Neural cell (in vitro differentiated cells): Measurements from ENCODE around the gene CFAP58. TPM values are rescaled to one million over a fixed set of nuclear protein-coding genes. Genes with fewer than 3 reads are reported as not detected.

Source experiments
- H2AFZ ChIP-seq: fragments of 200-600, 300-800 bp; sonication (generic), shearing (Covaris generic); 2 replicates; pipeline ENCODE4 v1.6.0; 2014; ENCODE audit warnings: low read depth, mild to moderate bottlenecking, antibody characterized with exemption, low read length, moderate library complexity
- H3F3A ChIP-seq: fragments of 200-600 bp; shearing (Covaris generic); 2 replicates; pipeline ENCODE4 v1.6.1; 2016; ENCODE audit warnings: mild to moderate bottlenecking, moderate library complexity, mixed read lengths, antibody characterized with exemption, low read length; ENCODE audit not compliant: insufficient read depth, poor library complexity, severe bottlenecking
- H3K27ac ChIP-seq: fragments of 200-600, 300-800 bp; sonication (generic), shearing (Covaris generic); 2 replicates; pipeline ENCODE4 v1.5.1; 2014; ENCODE audit warnings: mild to moderate bottlenecking, low read length, moderate library complexity
- H3K27me3 ChIP-seq: fragments of 300-800, 200-600 bp; sonication (generic), shearing (Covaris generic); 2 replicates; pipeline ENCODE4 v1.6.0; 2014; ENCODE audit warnings: mild to moderate bottlenecking, low read depth, low read length, moderate library complexity; ENCODE audit not compliant: insufficient read depth
- H3K36me3 ChIP-seq: fragments of 300-800, 200-600 bp; sonication (generic), shearing (Covaris generic); 2 replicates; pipeline ENCODE4 v1.5.1; 2014; ENCODE audit warnings: mild to moderate bottlenecking, antibody characterized with exemption, low read length, moderate library complexity; ENCODE audit not compliant: insufficient read depth
- H3K4me2 ChIP-seq: fragments of 300-800, 200-600 bp; sonication (generic), shearing (Covaris generic); 2 replicates; pipeline ENCODE4 v1.6.0; 2014; ENCODE audit warnings: mild to moderate bottlenecking, low read length
- H3K4me3 ChIP-seq: fragments of 300-800, 200-600 bp; sonication (generic), shearing (Covaris generic); 2 replicates; pipeline ENCODE4 v1.5.1; 2014; ENCODE audit warnings: mild to moderate bottlenecking, low read length, moderate library complexity
- H3K79me2 ChIP-seq: fragments of 200-600 bp; shearing (Covaris generic); replicated peaks from 2 replicates; pipeline ENCODE4 v1.6.0; 2014; ENCODE audit warnings: mild to moderate bottlenecking, low read length, moderate library complexity; ENCODE audit not compliant: insufficient read depth
- H3K9ac ChIP-seq: fragments of 300-800, 200-600 bp; sonication (generic), shearing (Covaris generic); 2 replicates; pipeline ENCODE4 v1.6.1; 2016; ENCODE audit warnings: mild to moderate bottlenecking, low read length, mixed read lengths
- H3K9me2 ChIP-seq: fragments of 200-600 bp; shearing (Covaris generic); 2 replicates; pipeline ENCODE4 v1.6.1; 2016; ENCODE audit warnings: mild to moderate bottlenecking, low read length, mixed read lengths; ENCODE audit not compliant: insufficient read depth
- H3K9me3 ChIP-seq: fragments of 200-600, 300-800 bp; sonication (generic), shearing (Covaris generic); 2 replicates; pipeline ENCODE4 v1.6.1; 2016; ENCODE audit warnings: mild to moderate bottlenecking, mixed run types, low read length, moderate library complexity, mixed read lengths
- H4K20me1 ChIP-seq: fragments of 200-600 bp; shearing (Covaris generic); 2 replicates; pipeline ENCODE4 v1.6.1; 2016; ENCODE audit warnings: mild to moderate bottlenecking, mixed run types; ENCODE audit not compliant: insufficient read depth
- EP300 ChIP-seq: fragments of 450-650 bp; conservative IDR thresholded peaks from 2 replicates; pipeline ENCODE4 v1.6.1; 2014; ENCODE audit warnings: antibody characterized with exemption, mild to moderate bottlenecking, moderate library complexity; ENCODE audit not compliant: poor library complexity, severe bottlenecking
- EZH2 ChIP-seq: fragments of 200-600, 300-800 bp; shearing (Covaris generic), sonication (generic); IDR thresholded peaks from 2 replicates; pipeline ENCODE4 v1.6.1; 2014; ENCODE audit warnings: antibody characterized with exemption, low read length, borderline replicate concordance, mild to moderate bottlenecking; ENCODE audit not compliant: insufficient read depth, poor library complexity, severe bottlenecking
- MXI1 ChIP-seq: fragments of 450-650 bp; conservative IDR thresholded peaks from 2 replicates; pipeline ENCODE4 v1.6.1; 2014; ENCODE audit warnings: antibody characterized with exemption, mild to moderate bottlenecking; ENCODE audit not compliant: poor library complexity, severe bottlenecking
- POLR2AphosphoS5 ChIP-seq: IDR thresholded peaks from 2 replicates; pipeline ENCODE4 v1.6.1; 2012
- RAD21 ChIP-seq: fragments of 450-650 bp; conservative IDR thresholded peaks from 2 replicates; pipeline ENCODE4 v1.6.1; 2014; ENCODE audit warnings: antibody characterized with exemption, mild to moderate bottlenecking, moderate library complexity
- REST ChIP-seq: IDR thresholded peaks from 2 replicates; pipeline ENCODE4 v1.6.1; 2012; ENCODE audit warnings: borderline replicate concordance
- SMC3 ChIP-seq: fragments of 450-650 bp; conservative IDR thresholded peaks from 2 replicates; pipeline ENCODE4 v1.6.1; 2014; ENCODE audit warnings: antibody characterized with exemption, mild to moderate bottlenecking, moderate library complexity; ENCODE audit not compliant: poor library complexity
- TAF1 ChIP-seq: IDR thresholded peaks from 2 replicates; pipeline ENCODE4 v1.6.1; 2012; ENCODE audit warnings: low read depth
- polyA plus RNA-seq: library from polyadenylated mRNA; depleted of rRNA; stranded (reverse); fragments of >200 nt; gene quantifications from 2 replicates; pipeline ENCODE4 v1.2.3, GENCODE V29; 2014
- TF ChIP-seq, protein P1 (sequence below): fragments of 450-650 bp; IDR thresholded peaks from 2 replicates; pipeline ENCODE4 v1.5.1; 2014; ENCODE audit warnings: antibody characterized with exemption, mild to moderate bottlenecking, moderate library complexity; ENCODE audit not compliant: poor library complexity, severe bottlenecking

The CFAP58 gene
- polyA plus RNA-seq, 1 donor from 2014 or later = not detected

- Histone ChIP-seq H3K9me3 (no peaks in the 10 kb centered on the region), H2AFZ (no peak overlapping the region), H3K4me2 (no peak overlapping the region), H3K79me2 (no peaks in the 10 kb centered on the region), H3K9ac (no peak overlapping the region), H3K27ac (no peak overlapping the region), H3K9me2 (no peaks in the 10 kb centered on the region), H3K36me3 (no peaks in the 10 kb centered on the region), H3K4me3 (no peak overlapping the region), H3F3A (no peaks in the 10 kb centered on the region), H4K20me1 (no peaks in the 10 kb centered on the region), H3K27me3 (peaks cover 40% of the 10 kb centered on the region)
- TF ChIP-seq, protein P1, sequence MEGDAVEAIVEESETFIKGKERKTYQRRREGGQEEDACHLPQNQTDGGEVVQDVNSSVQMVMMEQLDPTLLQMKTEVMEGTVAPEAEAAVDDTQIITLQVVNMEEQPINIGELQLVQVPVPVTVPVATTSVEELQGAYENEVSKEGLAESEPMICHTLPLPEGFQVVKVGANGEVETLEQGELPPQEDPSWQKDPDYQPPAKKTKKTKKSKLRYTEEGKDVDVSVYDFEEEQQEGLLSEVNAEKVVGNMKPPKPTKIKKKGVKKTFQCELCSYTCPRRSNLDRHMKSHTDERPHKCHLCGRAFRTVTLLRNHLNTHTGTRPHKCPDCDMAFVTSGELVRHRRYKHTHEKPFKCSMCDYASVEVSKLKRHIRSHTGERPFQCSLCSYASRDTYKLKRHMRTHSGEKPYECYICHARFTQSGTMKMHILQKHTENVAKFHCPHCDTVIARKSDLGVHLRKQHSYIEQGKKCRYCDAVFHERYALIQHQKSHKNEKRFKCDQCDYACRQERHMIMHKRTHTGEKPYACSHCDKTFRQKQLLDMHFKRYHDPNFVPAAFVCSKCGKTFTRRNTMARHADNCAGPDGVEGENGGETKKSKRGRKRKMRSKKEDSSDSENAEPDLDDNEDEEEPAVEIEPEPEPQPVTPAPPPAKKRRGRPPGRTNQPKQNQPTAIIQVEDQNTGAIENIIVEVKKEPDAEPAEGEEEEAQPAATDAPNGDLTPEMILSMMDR = no peak
- no peak for TF ChIP-seq SMC3
- TF ChIP-seq REST = no peak
- TF ChIP-seq POLR2AphosphoS5 = no peak
- no peak for TF ChIP-seq TAF1
- TF ChIP-seq MXI1 = no peak
- TF ChIP-seq EZH2 = no peak
- TF ChIP-seq EP300 = no peak
- TF ChIP-seq RAD21 = no peak
Measured at GRCh38 chr10:104334965-104335650, 18.5 kb upstream of the CFAP58 start.

DNA sequence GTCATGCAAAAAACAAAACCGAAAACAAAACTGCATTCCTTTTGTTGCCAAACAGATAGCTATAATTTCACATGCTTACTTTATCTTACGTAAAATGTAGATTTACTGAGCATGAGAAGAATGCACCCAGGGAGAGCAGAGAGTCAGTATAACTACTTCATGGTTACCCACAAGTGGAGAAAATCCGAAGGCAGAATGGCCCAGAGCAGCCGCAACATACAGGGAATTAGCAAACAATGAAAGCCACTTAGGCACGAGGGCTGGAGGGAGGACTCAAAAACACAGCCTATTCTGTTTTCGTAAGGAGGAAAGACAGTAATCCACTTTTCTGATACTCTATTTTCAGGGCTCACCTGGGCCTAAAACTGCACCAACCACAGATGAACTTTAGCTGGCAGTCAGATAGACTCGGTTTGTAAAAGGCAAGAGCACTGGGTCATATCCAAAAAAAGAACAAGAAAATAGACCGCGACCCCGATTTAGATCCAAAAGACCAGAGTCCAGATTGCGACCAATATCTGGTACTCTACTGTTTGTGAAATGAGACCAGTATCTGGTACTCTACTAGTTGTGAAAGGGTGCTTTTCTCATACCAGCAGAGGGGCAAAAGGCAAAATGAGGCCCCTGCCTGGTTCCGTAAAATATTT lies 16.7 kb upstream of the CFAP58 start:
- no peaks in the 10 kb centered on the region for H3K9me3 ChIP-seq
- peak overlapping the region; percentile 53 for H3K4me2 ChIP-seq
- H3K9ac ChIP-seq = peak overlapping the region; percentile 60
- H3K27ac ChIP-seq = no peak overlapping the region
- no peaks in the 10 kb centered on the region for H3K79me2 ChIP-seq
- H3K27me3 ChIP-seq = peaks cover 48% of the 10 kb centered on the region
- no peaks in the 10 kb centered on the region for H4K20me1 ChIP-seq
- H3K4me3 ChIP-seq = peak overlapping the region; percentile 93
- no peaks in the 10 kb centered on the region for H3K36me3 ChIP-seq
- H3F3A ChIP-seq = no peaks in the 10 kb centered on the region
- H3K9me2 ChIP-seq = no peaks in the 10 kb centered on the region
- TF ChIP-seq RAD21 (no peak), TAF1 (no peak), POLR2AphosphoS5 (no peak), EZH2 (no peak), REST (no peak), EP300 (no peak), SMC3 (no peak)
- TF ChIP-seq, protein P1 = no peak
- H2AFZ ChIP-seq = no peak overlapping the region
